GM21515 (cell line): ENCODE measurements around the gene RMI2.

Experiments
- ATAC-seq: cut with Tn5 transposase; IDR thresholded peaks from one replicate; pipeline ENCODE4 v1.9.1; 2021; ENCODE audit not compliant: unreplicated experiment

The RMI2 gene

DNA sequence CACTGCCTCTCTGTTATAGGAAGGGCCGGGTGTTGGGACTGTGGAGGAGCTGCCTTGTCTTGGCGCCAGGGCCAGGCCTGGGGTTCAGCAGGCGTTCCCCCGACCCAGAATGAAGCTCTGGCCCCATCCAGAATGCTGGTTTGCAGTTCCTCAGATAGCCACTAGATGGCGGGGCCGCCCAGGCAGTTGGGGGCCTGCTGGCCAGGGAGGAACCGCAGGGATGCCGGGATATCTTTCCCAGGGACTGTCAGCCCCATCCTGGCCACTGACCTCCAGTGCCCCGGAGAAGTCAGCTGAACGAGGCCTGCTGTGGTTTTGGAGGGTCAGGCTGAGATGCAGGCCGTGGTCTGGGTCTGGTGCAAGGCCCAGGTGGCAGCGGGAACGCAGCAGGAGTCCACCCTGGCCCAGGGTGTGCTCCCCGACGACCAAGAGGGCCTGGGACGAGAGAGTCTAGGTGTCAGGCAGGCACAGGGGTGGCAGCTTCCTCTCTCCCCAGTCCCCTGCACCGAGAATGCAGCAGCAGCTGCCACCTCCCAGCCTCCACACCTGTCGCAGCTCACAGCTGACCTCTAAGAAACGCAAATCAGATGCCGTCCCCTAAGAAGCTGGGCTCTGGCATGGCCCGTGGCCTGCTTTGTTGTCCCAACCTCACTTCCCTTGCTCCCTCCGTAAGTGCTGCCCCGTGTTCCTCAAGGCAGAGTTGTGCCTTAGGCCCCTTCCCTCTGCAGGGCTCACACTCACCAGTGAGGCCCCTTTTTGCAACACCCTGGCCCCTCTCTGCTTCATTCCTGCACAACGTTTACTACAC, 51.2 kb downstream of the RMI2 start:
- no peak for ATAC-seq

DNA sequence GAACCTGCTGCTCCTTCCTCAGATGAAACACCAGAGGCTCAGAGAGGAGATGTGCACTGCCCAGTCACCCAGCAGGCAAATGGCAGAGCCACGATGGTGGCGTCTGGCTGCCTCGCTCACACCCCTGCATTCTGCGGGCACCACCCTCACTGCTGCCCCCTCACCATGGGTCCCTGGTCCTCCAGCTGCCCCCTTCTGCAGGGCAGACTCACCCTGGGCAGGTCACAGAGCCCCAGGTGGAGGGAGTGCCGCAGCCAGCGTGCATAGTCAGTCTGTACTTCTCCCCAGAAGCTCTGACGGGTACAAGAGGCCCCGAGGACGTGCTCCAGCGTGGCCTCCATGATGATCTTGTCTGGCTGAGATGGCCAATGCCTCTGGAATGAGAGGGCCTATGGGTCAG, 52.9 kb downstream of the RMI2 start:
- no peak for ATAC-seq

DNA sequence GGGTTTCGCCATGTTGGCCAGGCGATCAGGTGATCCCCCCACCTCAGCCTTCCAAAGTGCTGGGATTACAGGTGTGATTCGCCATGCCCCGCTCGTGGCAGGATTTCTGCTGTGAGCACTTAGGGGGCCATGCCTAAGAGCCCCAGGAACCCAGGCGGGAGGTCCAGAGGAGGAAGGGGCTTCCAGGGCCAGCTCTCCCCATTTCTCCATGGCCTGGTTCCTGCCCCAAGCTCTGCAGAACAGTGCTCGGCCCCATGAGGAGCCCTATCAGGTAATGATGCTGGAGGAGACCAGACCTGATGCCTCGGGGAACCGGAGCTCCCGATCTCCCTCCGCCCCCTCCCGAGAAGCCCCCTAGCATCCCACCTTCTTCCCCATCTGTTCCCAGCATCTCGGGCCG, 53.6 kb downstream of the RMI2 start:
- ATAC-seq, result no peak

DNA sequence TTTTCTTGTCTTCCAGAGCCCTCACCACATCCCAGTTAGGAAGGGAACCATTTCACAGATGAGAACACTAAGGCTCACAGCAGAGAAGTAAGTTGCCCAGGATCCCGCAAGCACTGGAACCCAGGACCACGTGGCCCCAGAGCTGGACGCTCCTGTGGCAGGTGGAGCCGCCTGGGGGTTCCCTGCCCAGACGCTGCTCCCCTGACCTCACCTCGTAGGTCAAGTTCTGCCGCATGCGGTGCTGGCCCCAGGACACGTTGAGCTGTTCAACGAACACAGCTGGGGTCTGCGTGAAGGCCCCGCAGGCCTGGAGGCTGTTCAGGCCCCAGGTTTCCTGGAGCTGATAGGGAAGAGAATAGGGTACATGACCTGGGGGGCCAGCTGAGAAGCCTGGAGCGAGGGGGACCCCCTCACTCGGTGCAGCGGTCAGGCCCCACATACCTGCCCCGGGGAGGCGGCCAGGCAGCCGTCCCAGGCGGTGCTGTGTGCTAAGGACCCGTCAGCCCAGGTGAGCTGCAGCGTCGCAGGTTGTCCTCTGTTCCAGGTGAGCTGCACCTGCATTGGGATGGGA, 54.1 kb downstream of the RMI2 start:
- no peak for ATAC-seq

DNA sequence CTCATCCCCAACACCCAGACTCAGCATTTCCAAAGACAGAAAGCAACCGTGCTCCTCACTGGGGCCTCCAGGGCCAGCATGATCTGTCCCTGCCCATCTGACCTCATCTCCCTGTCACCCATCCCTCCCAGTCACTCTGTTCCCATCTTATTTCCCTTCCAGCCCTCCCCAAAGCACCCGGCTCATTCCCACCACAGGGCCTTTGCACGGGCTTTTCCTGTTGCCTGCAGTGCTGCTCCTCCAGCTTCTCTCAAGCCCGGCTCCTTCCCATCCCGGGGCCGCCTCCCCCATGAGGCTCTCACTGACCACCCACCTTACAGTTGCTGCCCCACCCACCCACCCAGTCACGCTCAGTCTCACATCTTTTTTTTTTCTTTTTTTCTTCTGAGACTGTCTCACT, 54.8 kb downstream of the RMI2 start:
- ATAC-seq, result no peak
